SU-DHL-6 (cell line): Measurements from ENCODE around the gene ZNF414.

Source experiments
- H2AFZ ChIP-seq: fragments of 200-600 bp; sonication (generic); 2 replicates; pipeline ENCODE4 v1.6.1; 2014; ENCODE audit warnings: low read depth, mild to moderate bottlenecking, moderate library complexity, mixed read lengths, antibody characterized with exemption, low read length; ENCODE audit not compliant: severe bottlenecking
- H3F3A ChIP-seq: fragments of 200-600 bp; shearing (Covaris generic); 2 replicates; pipeline ENCODE4 v1.6.0; 2016; ENCODE audit warnings: antibody characterized with exemption, mild to moderate bottlenecking; ENCODE audit not compliant: insufficient read depth
- H3K27ac ChIP-seq: fragments of 200-600 bp; sonication (generic); 2 replicates; pipeline ENCODE4 v1.5.1; 2016; ENCODE audit warnings: low read depth, mild to moderate bottlenecking, low read length, moderate library complexity, mixed read lengths
- H3K27me3 ChIP-seq: fragments of 200-600 bp; sonication (generic), shearing (Covaris generic); 2 replicates; pipeline ENCODE4 v1.6.0; 2014; ENCODE audit warnings: mild to moderate bottlenecking, low read length
- H3K36me3 ChIP-seq: fragments of 200-600 bp; sonication (generic); 2 replicates; pipeline ENCODE4 v1.6.1; 2014; ENCODE audit warnings: mild to moderate bottlenecking, low read length, mixed read lengths
- H3K4me2 ChIP-seq: fragments of 300-600, 200-600 bp; shearing (Covaris generic), sonication (generic); 2 replicates; pipeline ENCODE4 v1.6.0; 2014; ENCODE audit warnings: low read length, low read depth, mild to moderate bottlenecking; ENCODE audit not compliant: poor library complexity, severe bottlenecking
- H3K4me3 ChIP-seq: fragments of 200-600 bp; sonication (generic); 2 replicates; pipeline ENCODE4 v1.5.1; 2014; ENCODE audit warnings: antibody characterized with exemption, low read length, mild to moderate bottlenecking, mixed read lengths; ENCODE audit not compliant: insufficient read depth, poor library complexity, severe bottlenecking
- H3K79me2 ChIP-seq: fragments of 200-600 bp; sonication (generic); 2 replicates; pipeline ENCODE4 v1.6.1; 2014; ENCODE audit warnings: mild to moderate bottlenecking, low read length, moderate library complexity; ENCODE audit not compliant: insufficient read depth
- H3K9ac ChIP-seq: fragments of 200-600 bp; sonication (generic); 2 replicates; pipeline ENCODE4 v1.7.0; 2014; ENCODE audit warnings: mild to moderate bottlenecking, low read length
- H3K9me2 ChIP-seq: fragments of 200-600 bp; sonication (generic); replicated peaks from 2 replicates; pipeline ENCODE4 v1.6.1; 2014; ENCODE audit warnings: low read length; ENCODE audit not compliant: insufficient read depth
- H3K9me3 ChIP-seq: fragments of 200-600 bp; sonication (generic); 2 replicates; pipeline ENCODE4 v1.6.1; 2014; ENCODE audit warnings: low read length, mixed read lengths; ENCODE audit not compliant: insufficient read depth
- H4K20me1 ChIP-seq: fragments of 200-600 bp; sonication (generic); 2 replicates; pipeline ENCODE4 v1.6.1; 2014; ENCODE audit warnings: low read depth, mild to moderate bottlenecking, antibody characterized with exemption, low read length, moderate library complexity, mixed read lengths
- EZH2phosphoT487 ChIP-seq: fragments of 200-600 bp; sonication (generic), shearing (Covaris generic); conservative IDR thresholded peaks from 2 replicates; pipeline ENCODE4 v1.6.1; 2018; ENCODE audit warnings: mild to moderate bottlenecking, antibody characterized with exemption, low read length, moderate library complexity, mixed read lengths
- TF ChIP-seq, protein P1 (sequence below): fragments of 200-600 bp; sonication (generic); IDR thresholded peaks from one replicate; pipeline ENCODE4 v1.5.1; 2017; ENCODE audit warnings: antibody characterized with exemption, mild to moderate bottlenecking, low read length, moderate library complexity; ENCODE audit not compliant: insufficient read depth, poor library complexity, severe bottlenecking

ZNF414 gene

DNA sequence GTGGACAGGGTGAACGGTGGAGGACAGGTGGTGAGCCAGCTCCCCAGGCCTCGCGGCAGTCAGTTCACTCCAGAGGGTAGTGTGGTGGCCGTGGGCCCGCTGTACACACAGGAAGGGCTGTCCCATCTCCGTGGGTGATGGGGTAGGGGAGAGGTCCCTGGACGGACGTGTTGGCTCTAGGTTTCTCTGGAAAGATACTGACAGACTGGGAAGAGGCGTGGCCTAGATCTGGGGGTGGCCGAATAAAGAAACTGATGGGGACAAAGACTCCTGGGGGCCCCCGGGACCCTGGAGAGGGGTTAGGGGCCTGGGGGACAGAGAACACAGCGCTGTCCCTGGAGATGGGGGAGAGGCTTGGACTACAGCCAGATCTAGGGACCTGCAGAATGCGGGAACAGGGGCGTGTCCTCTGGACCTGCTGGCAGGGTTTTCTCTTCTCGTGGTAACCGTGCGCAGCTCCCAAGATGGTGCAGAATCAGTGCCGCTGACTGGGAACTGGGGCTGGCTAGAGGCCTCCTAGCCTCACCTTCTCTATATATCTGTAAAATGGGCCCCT lies 7.5 kb downstream of the ZNF414 start:
- Histone ChIP-seq H2AFZ (peak overlapping the region; percentile 93), H3K4me3 (peak overlapping the region; percentile 60), H3K36me3 (no peaks in the 10 kb centered on the region), H3K27ac (0 out of 2 replicates have a peak overlapping the region, but pooled peaks have one; percentile 8), H4K20me1 (no peaks in the 10 kb centered on the region), H3K27me3 (no peaks in the 10 kb centered on the region), H3F3A (no peaks in the 10 kb centered on the region), H3K9me3 (no peaks in the 10 kb centered on the region), H3K9ac (peak overlapping the region; percentile 69), H3K9me2 (no peaks in the 10 kb centered on the region), H3K79me2 (no peaks in the 10 kb centered on the region), H3K4me2 (peak overlapping the region; percentile 71)
- TF ChIP-seq EZH2phosphoT487 = no peak
- TF ChIP-seq, protein P1, sequence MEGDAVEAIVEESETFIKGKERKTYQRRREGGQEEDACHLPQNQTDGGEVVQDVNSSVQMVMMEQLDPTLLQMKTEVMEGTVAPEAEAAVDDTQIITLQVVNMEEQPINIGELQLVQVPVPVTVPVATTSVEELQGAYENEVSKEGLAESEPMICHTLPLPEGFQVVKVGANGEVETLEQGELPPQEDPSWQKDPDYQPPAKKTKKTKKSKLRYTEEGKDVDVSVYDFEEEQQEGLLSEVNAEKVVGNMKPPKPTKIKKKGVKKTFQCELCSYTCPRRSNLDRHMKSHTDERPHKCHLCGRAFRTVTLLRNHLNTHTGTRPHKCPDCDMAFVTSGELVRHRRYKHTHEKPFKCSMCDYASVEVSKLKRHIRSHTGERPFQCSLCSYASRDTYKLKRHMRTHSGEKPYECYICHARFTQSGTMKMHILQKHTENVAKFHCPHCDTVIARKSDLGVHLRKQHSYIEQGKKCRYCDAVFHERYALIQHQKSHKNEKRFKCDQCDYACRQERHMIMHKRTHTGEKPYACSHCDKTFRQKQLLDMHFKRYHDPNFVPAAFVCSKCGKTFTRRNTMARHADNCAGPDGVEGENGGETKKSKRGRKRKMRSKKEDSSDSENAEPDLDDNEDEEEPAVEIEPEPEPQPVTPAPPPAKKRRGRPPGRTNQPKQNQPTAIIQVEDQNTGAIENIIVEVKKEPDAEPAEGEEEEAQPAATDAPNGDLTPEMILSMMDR = no peak

DNA sequence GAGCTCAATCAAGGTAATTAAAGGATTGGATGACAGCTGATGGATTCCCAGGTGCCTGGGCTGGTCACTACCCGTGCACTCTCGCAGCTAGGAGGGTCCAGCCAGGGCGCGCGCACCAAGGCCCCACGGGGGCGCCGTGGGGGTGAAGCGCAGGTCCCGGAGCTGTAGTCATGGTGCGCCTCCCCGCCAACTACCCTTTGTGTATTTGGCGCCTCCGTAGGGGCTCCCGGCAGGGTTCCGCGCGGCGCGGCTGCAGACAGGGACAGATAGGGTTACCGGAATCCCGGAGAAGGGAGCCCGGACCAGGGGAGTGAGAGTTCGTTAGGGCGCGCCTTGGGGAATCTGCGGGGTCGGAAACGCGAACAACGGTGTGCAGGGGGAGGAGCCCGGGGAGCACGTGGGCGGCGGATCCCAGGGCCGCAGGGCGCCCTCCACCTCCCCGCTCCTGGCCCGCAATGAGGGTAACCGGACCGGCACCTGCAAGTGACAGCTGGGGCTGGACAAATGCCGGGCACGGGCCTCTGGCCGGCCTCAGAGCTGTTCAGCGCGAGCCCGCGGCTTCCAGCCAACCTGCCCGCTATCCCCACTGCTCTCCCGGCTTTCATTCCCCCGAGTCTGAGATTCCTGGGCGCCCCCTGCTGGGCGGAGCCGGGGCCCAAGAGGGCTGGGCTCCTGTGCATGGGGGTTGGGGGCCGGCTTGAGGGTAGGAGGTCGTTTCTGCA lies 8.1 kb downstream of the ZNF414 start:
- Histone ChIP-seq H3K36me3 (no peaks in the 10 kb centered on the region), H3K9ac (peak overlapping the region; percentile 69), H2AFZ (peak overlapping the region; percentile 93), H3K79me2 (no peaks in the 10 kb centered on the region), H4K20me1 (no peaks in the 10 kb centered on the region), H3K9me3 (no peaks in the 10 kb centered on the region), H3K9me2 (no peaks in the 10 kb centered on the region), H3F3A (no peaks in the 10 kb centered on the region), H3K4me3 (peak overlapping the region; percentile 60), H3K4me2 (peak overlapping the region; percentile 71), H3K27ac (0 out of 2 replicates have a peak overlapping the region, but pooled peaks have one; percentile 8), H3K27me3 (no peaks in the 10 kb centered on the region)
- TF ChIP-seq, protein P1 = peak; percentile 77
- no peak for TF ChIP-seq EZH2phosphoT487

DNA sequence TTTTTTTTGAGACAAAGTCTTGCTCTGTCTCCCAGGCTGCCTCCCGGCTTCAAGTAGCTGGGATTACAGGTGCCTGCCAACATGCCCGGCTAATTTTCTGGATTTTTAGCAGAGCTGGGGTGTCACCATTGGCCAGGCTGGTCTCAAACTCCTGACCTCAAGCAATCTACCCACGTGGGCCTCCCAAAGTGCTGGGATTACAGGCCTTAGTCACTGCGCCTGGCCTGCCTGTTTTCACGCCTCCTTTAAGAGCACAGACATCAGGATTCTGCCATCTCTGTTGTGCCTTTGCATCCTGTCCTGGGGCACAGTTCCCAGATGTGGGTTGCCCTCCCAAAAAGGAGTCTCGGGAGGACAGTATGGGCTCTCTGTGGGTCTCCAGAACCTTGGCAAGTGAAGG lies 9.0 kb downstream of the ZNF414 start:
- H3K9me3 ChIP-seq = no peaks in the 10 kb centered on the region
- no peak for TF ChIP-seq EZH2phosphoT487
- TF ChIP-seq, protein P1 = no peak
- H3K9me2 ChIP-seq = no peaks in the 10 kb centered on the region
- no peak overlapping the region for H3K4me2 ChIP-seq
- H3K27ac ChIP-seq = no peak overlapping the region
- H3K27me3 ChIP-seq = no peaks in the 10 kb centered on the region
- H3K79me2 ChIP-seq = no peaks in the 10 kb centered on the region
- H4K20me1 ChIP-seq = no peaks in the 10 kb centered on the region
- no peaks in the 10 kb centered on the region for H3F3A ChIP-seq
- H3K9ac ChIP-seq = no peak overlapping the region
- H3K36me3 ChIP-seq = no peaks in the 10 kb centered on the region
- H2AFZ ChIP-seq = no peak overlapping the region
- H3K4me3 ChIP-seq = no peak overlapping the region
